Measurements from ENCODE around the gene KLF6. TPM values are rescaled to one million over a fixed set of nuclear protein-coding genes. Genes with fewer than 3 reads are reported as not detected.

The KLF6 gene
- total RNA-seq, 2 experiments from 2014 or later: 851 to 874 TPM

- intact Hi-C loops (cut with DNase I, micrococcal nuclease): loop anchor here (2.0 to 5.0 kb wide), 4 partner anchors 20 to 110 kb away; no protein-coding TSS in a partner anchor
- Mint-ChIP-seq H3K4me1 (ENCODE audit: low read depth) (peaks cover 70% of the 10 kb centered on the region), H3K9me3 (no peaks in the 10 kb centered on the region), H3K36me3 (ENCODE audit: low read depth) (peaks cover 78% of the 10 kb centered on the region), H3K27ac (peak overlapping the region; percentile 97), H3K4me3 (peak overlapping the region; percentile 32), H3K27me3 (no peaks in the 10 kb centered on the region)
- peaks cover 80% of the 10 kb centered on the region for H3K4me1 ChIP-seq (ENCODE audit: insufficient read depth, low read length)
- H3K36me3 ChIP-seq (ENCODE audit: insufficient read depth, low read length): peaks cover 71% of the 10 kb centered on the region
- no peak for TF ChIP-seq CTCF (IDR thresholded peaks at IDR 0.05)
- H3K9me3 ChIP-seq (ENCODE audit: control insufficient read depth in 1 of 2, insufficient read depth in 1 of 2, low read length in 2 of 2): no peaks in the 10 kb centered on the region
- peak overlapping the region; percentile 48 to 51 for H3K27ac ChIP-seq (ENCODE audit: low read depth in 1 of 2, low read length in 2 of 2)
- CTCF ChIA-PET: interaction anchor here (0.7 to 1.6 kb wide), 2 partner anchors 33 to 489 kb away, joined by 3 to 5 read pairs; no protein-coding TSS in a partner anchor
- DNase-seq (peak in 8 of 14 experiments; percentile 37 to 88 (median 62)), ATAC-seq (ENCODE audit: poor library complexity) (peak; percentile 68)
- no peaks in the 10 kb centered on the region for H3K27me3 ChIP-seq (ENCODE audit: control insufficient read depth in 1 of 2, insufficient read depth in 2 of 2, low read length in 2 of 2)
- POLR2A ChIA-PET: interaction anchor here (0.5 to 5.9 kb wide), 20 partner anchors 8 to 258 kb away, joined by 3 to 76 read pairs (median 5); partner anchors contain the start of gene KLF6
- H3K4me3 ChIP-seq (ENCODE audit: low read length): peak overlapping the region; percentile 14
These were observed 8.0 kb downstream of the KLF6 start for GRCh38 chr10:3776796-3777571.

GRCh38 chr10:3775696-3776551, 9.1 kb downstream of the KLF6 start:
- intact Hi-C loops (cut with DNase I, micrococcal nuclease): loop anchor here (2.0 to 5.0 kb wide), 4 partner anchors 19 to 109 kb away; no protein-coding TSS in a partner anchor
- Histone ChIP-seq H3K36me3 (ENCODE audit: insufficient read depth, low read length) (peaks cover 61% of the 10 kb centered on the region), H3K27ac (ENCODE audit: low read depth in 1 of 2, low read length in 2 of 2) (peak overlapping the region; percentile 48 to 51), H3K9me3 (ENCODE audit: control insufficient read depth in 1 of 2, insufficient read depth in 1 of 2, low read length in 2 of 2) (no peaks in the 10 kb centered on the region), H3K4me3 (ENCODE audit: low read length) (no peak overlapping the region), H3K27me3 (ENCODE audit: control insufficient read depth in 1 of 2, insufficient read depth in 2 of 2, low read length in 2 of 2) (no peaks in the 10 kb centered on the region), H3K4me1 (ENCODE audit: insufficient read depth, low read length) (peaks cover 69% of the 10 kb centered on the region)
- Mint-ChIP-seq H3K36me3 (ENCODE audit: low read depth) (peaks cover 67% of the 10 kb centered on the region), H3K4me3 (peak overlapping the region; percentile 32), H3K9me3 (no peaks in the 10 kb centered on the region), H3K27me3 (no peaks in the 10 kb centered on the region), H3K27ac (peak overlapping the region; percentile 97), H3K4me1 (ENCODE audit: low read depth) (peaks cover 62% of the 10 kb centered on the region)
- ChIA-PET POLR2A (interaction anchor here (0.6 to 5.9 kb wide), 16 partner anchors 9 to 303 kb away, joined by 3 to 76 read pairs (median 6); partner anchors contain the start of gene KLF6), CTCF (interaction anchor here (0.7 to 1.5 kb wide), 3 partner anchors 9 to 490 kb away, joined by 3 read pairs; partner anchors contain the start of gene KLF6)
- ATAC-seq (ENCODE audit: poor library complexity): peak; percentile 31
- TF ChIP-seq CTCF (IDR thresholded peaks at IDR 0.05): no peak
- peak in 5 of 14 experiments; percentile 22 to 70 (median 55) for DNase-seq

All from CD4-positive, alpha-beta T cell (primary cell).